ENCODE measurements around the gene LMBRD2.
A peak's percentile ranks its signal among the peaks of the same experiment; 100 is the strongest.
"Not testable (repeated sequence)": the region's sequence is repeated elsewhere in the genome, so short reads cannot be mapped to it uniquely, and the experiment has no call there.

Gene LMBRD2

GRCh38 chr5:36151434-36152323, at the start of gene LMBRD2, which contains the start of gene SKP2:
TSS of gene LMBRD2 (minus strand) at chr5:36151887. CDS start at chr5:36143349, 8,538 bp downstream.
TSS of gene SKP2 (plus strand) at chr5:36152111. CDS start at chr5:36152263, 152 bp downstream.
- DNase-seq: peak; percentile 94 to 96

- no peak for DNase-seq
Measured at GRCh38 chr5:36200513-36200912, 48.8 kb upstream of the LMBRD2 start.

- no peak for DNase-seq
Measured at GRCh38 chr5:36199620-36200019, 47.9 kb upstream of the LMBRD2 start.

GRCh38 chr5:36198783-36199182, 47.1 kb upstream of the LMBRD2 start:
- DNase-seq: not testable (repeated sequence)

GRCh38 chr5:36198281-36198680, 46.6 kb upstream of the LMBRD2 start:
- DNase-seq: no peak

- DNase-seq: no peak
Measured at GRCh38 chr5:36193746-36194145, 42.1 kb upstream of the LMBRD2 start.

GRCh38 chr5:36184408-36184807, 32.7 kb upstream of the LMBRD2 start:
- DNase-seq: not testable (repeated sequence)

GRCh38 chr5:36181774-36182173, 30.1 kb upstream of the LMBRD2 start:
- no peak for DNase-seq

- DNase-seq: no peak
Measured at GRCh38 chr5:36180556-36181350, 29.1 kb upstream of the LMBRD2 start.

- no peak for DNase-seq
Measured at GRCh38 chr5:36179950-36180349, 28.3 kb upstream of the LMBRD2 start.

- no peak for DNase-seq
Measured at GRCh38 chr5:36178524-36178890, 26.8 kb upstream of the LMBRD2 start.

- DNase-seq: no peak
Measured at GRCh38 chr5:36177715-36178523, 26.2 kb upstream of the LMBRD2 start.

- no peak for DNase-seq
Measured at GRCh38 chr5:36177154-36177553, 25.5 kb upstream of the LMBRD2 start.

GRCh38 chr5:36175043-36175442, 23.4 kb upstream of the LMBRD2 start:
- no peak for DNase-seq

- no peak for DNase-seq
Measured at GRCh38 chr5:36174119-36174518, 22.4 kb upstream of the LMBRD2 start.

- DNase-seq: no peak
Measured at GRCh38 chr5:36173426-36173825, 21.7 kb upstream of the LMBRD2 start.

GRCh38 chr5:36172599-36172998, 20.9 kb upstream of the LMBRD2 start:
- no peak for DNase-seq

- no peak for DNase-seq
Measured at GRCh38 chr5:36170832-36171424, 19.2 kb upstream of the LMBRD2 start.

- no peak for DNase-seq
Measured at GRCh38 chr5:36168737-36169136, 17.1 kb upstream of the LMBRD2 start.

GRCh38 chr5:36164461-36164860, 12.8 kb upstream of the LMBRD2 start:
- DNase-seq: no peak

GRCh38 chr5:36162810-36163486, 11.3 kb upstream of the LMBRD2 start:
- DNase-seq: no peak

GRCh38 chr5:36161361-36161760, 9.7 kb upstream of the LMBRD2 start:
- no peak for DNase-seq
